Lower leg skin (tissue), 4 donors: ENCODE data around the gene AMBRA1. TPM values are rescaled to one million over a fixed set of nuclear protein-coding genes. Genes with fewer than 3 reads are reported as not detected.

Source experiments
- DNase-seq, 2 donors: peaks; one replicate each; pipeline ENCODE4 v3.0.0-alpha.2; 2019; ENCODE audit warnings: low spot score in 2 of 2
- H3K4me3 ChIP-seq: fragments of 200-600 bp; sonication (generic); 2 replicates; pipeline ENCODE4 v1.5.1; 2017; ENCODE audit warnings: mild to moderate bottlenecking, low read depth; ENCODE audit not compliant: poor library complexity, severe bottlenecking
- POLR2A ChIP-seq, 2 donors: fragments of 450-650 bp; IDR thresholded peaks; one replicate each; pipeline ENCODE4 v1.6.1; 2016 to 2017; ENCODE audit warnings: antibody characterized with exemption in 2 of 2, mild to moderate bottlenecking in 1 of 2, moderate library complexity in 1 of 2
- WGBS, 2 donors: methylation state at CpG; one replicate each; pipeline ENCODE4 v1.1.5; 2018; 5-methylcytosine and 5-hydroxymethylcytosine counted together
- intact Hi-C: fragments of 100-400 bp; cut with DNase I; formaldehyde crosslinking; loops from one replicate; pipeline ENCODE4 v1.15.0; 2023; ENCODE audit warnings: low total_unique reads
- total RNA-seq, 4 donors: library from RNA; depleted of rRNA; stranded (reverse); fragments of >200 nt; gene quantifications; one replicate each; pipeline ENCODE4 v1.1.0, GENCODE V29; 2016
- TF ChIP-seq, protein P1 (sequence below), 3 donors: fragments of 450-650 bp; IDR thresholded peaks; one replicate each; pipeline ENCODE4 v1.5.1; 2016; ENCODE audit warnings: antibody characterized with exemption in 3 of 3, mild to moderate bottlenecking in 3 of 3, moderate library complexity in 2 of 3

AMBRA1 gene
- total RNA-seq, 4 donors from 2014 or later: 31.5 to 67.5 (median 36.2) TPM

DNA sequence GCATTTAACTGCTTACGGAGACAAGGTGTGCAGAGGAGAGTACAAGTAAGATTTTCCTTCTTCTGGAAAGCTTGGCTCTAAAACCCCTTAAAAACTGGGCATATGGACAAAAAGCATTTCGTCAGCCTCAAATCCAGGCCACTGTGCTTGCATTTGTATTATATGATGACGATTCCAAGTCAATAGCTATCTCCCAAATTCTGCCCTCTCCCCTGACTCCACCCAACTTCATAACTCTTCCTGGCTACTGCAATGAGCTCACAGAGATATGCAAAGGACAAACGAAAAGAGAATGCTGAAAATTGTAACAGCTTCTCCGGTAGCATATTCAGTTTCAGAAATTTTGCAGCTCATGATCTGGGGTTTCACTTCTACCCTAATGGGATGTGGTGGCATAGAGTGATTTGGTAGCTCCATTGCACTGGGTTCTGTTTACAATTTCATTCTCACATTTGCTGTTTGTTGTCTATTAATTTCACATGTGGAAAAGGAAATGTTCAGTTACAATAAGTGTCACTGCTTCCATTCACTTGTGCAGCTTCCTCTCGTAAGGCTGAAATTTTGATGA lies 156.6 kb downstream of the AMBRA1 start:
- WGBS, 2 donors: 81 to 82% methylated on average over 6 of the region's 6 CpGs
- DNase-seq: no peak
- H3K4me3 ChIP-seq: no peak overlapping the region
- TF ChIP-seq POLR2A (IDR thresholded peaks at IDR 0.05): no peak
- TF ChIP-seq, protein P1, sequence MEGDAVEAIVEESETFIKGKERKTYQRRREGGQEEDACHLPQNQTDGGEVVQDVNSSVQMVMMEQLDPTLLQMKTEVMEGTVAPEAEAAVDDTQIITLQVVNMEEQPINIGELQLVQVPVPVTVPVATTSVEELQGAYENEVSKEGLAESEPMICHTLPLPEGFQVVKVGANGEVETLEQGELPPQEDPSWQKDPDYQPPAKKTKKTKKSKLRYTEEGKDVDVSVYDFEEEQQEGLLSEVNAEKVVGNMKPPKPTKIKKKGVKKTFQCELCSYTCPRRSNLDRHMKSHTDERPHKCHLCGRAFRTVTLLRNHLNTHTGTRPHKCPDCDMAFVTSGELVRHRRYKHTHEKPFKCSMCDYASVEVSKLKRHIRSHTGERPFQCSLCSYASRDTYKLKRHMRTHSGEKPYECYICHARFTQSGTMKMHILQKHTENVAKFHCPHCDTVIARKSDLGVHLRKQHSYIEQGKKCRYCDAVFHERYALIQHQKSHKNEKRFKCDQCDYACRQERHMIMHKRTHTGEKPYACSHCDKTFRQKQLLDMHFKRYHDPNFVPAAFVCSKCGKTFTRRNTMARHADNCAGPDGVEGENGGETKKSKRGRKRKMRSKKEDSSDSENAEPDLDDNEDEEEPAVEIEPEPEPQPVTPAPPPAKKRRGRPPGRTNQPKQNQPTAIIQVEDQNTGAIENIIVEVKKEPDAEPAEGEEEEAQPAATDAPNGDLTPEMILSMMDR (IDR thresholded peaks at IDR 0.05): no peak
- intact Hi-C loops: no loop called here

DNA sequence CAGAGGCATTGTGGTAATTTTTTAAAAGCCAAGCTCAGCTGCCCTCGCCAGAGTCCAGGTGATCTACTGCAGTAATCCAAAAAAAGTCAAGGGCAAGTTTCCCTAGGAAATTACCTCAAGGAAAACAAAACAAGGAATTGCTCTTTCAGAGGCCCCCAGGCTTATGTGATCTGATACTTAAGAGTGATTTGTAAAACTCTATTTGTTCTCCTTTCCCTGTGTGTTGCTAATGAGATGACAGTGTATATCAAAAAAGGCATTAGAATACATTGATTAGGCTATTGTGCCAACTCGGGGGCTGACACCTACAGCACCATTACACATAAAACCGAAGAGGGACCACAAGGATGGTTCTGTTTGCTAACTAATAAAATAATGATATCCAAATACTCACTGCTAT lies 157.7 kb downstream of the AMBRA1 start:
- intact Hi-C loops: no loop called here
- DNase-seq: no peak
- H3K4me3 ChIP-seq: no peak overlapping the region
- no peak for TF ChIP-seq POLR2A (IDR thresholded peaks at IDR 0.05)
- TF ChIP-seq, protein P1 (IDR thresholded peaks at IDR 0.05): no peak
- 91 to 93% methylated on average over 3 of the region's 3 CpGs for WGBS, 2 donors

DNA sequence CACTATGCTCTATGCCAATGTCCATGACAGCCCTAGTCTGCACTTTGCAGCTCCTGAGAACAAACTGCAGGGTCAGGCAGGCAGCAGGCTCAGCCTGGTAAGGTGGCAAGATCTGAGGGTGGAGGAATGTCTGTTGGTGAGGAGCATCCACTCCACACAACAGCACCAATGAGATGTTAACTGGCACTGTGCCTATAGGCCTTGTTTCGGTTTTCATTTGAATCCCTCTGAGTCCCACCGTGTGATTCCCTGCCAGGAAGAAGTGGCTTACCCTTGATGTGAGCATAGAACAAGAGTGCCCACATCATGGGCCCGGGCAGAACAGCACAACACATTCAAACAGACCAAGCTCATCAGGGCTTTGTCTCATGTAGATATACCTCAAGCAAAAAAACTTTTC lies 158.1 kb downstream of the AMBRA1 start:
- intact Hi-C loops: no loop called here
- 67 to 71% methylated on average over 3 of the region's 3 CpGs for WGBS, 2 donors
- DNase-seq: no peak
- TF ChIP-seq POLR2A (IDR thresholded peaks at IDR 0.05): no peak
- TF ChIP-seq, protein P1 (IDR thresholded peaks at IDR 0.05): no peak
- H3K4me3 ChIP-seq: no peak overlapping the region

DNA sequence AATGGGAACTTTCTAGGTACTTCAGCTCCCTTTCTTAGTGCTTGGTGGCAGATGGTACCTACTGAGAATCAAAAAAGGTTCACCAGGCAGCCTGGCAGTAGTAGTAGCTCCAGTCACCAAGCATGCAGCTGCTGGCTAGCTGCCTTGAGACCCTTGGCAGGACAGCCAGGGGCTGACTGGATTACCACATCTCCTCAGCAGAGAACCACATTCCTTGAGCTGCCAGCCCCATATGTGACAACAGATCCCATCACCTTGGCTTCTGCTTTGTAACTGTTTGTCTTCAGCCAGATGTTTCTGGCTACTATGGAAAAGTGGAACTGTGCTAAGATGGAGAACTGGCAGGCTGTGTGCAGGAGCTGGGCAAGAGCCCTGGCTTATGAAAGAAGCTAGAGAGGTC lies 162.6 kb downstream of the AMBRA1 start:
- no peak for DNase-seq
- no peak overlapping the region for H3K4me3 ChIP-seq
- TF ChIP-seq, protein P1 (IDR thresholded peaks at IDR 0.05): no peak
- no peak for TF ChIP-seq POLR2A (IDR thresholded peaks at IDR 0.05)
- intact Hi-C loops: no loop called here

DNA sequence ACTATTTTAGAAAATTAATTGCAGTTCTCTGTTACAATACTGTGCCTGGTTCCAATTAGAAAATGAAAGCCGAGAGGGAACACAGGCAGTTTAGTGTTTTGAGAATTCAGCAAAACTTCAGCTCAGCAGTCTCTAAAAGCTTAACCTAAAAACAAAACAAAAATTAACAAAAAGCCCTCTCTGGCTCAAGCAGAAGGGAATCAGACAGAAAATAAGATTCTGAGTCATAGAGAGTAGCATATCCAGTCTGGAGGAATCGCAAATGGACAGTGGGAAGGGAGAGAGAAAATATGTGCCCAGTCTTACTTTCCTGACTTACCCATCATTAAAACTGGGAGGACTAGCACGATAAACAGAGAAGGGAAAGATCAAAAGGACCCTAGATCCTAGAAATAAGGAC lies 164.1 kb downstream of the AMBRA1 start:
- intact Hi-C loops: no loop called here
- TF ChIP-seq, protein P1 (IDR thresholded peaks at IDR 0.05): no peak
- TF ChIP-seq POLR2A (IDR thresholded peaks at IDR 0.05): no peak
- no peak for DNase-seq
- WGBS, 2 donors: 65 to 69% methylated on average over 3 of the region's 3 CpGs
- no peak overlapping the region for H3K4me3 ChIP-seq

DNA sequence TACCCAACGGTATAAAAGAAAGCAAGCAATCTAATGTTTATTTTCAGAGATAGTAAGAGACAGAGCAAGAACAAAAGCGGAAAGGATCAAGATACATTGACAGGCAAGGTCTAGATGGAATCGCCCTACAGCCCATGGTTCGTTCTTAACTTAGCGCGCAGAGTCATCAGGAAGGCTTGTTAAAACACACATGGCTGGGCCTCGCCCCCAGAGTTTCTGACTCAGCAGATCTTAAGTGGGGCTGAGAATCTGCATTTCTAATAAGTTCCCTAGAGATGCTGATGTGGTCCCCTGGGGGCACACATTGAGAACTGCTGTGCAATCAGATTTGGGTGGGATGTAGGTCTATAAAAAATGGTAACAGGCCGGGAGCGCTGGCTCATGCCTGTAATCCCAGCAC lies 166.5 kb downstream of the AMBRA1 start:
- TF ChIP-seq, protein P1 (IDR thresholded peaks at IDR 0.05): no peak
- no peak for TF ChIP-seq POLR2A (IDR thresholded peaks at IDR 0.05)
- 90 to 92% methylated on average over 9 of the region's 9 CpGs for WGBS, 2 donors
- no peak overlapping the region for H3K4me3 ChIP-seq
- intact Hi-C loops: no loop called here
- no peak for DNase-seq
